Spleen (tissue), 11 donors: ENCODE data around the gene EHBP1. TPM values are rescaled to one million over a fixed set of nuclear protein-coding genes. Genes with fewer than 3 reads are reported as not detected.

ENCODE experiments used
- DNase-seq: peaks from one replicate; pipeline ENCODE4 v3.0.0-alpha.2; 2020
- H3K27ac ChIP-seq, 8 donors: fragments of 200-600 bp; sonication (generic) in 7 of 8; 1 replicate in 4 of 8; 2 replicates in 4 of 8; pipeline versions ENCODE4 v1.5.0 to v1.8.0; 2016 to 2021; ENCODE audit warnings: inconsistent platforms in 4 of 8, mild to moderate bottlenecking in 4 of 8, moderate library complexity in 1 of 8
- H3K27me3 ChIP-seq, 7 donors: fragments of 200-600 bp; sonication (generic) in 6 of 7; replicated peaks in 1 of 7; 1 replicate in 4 of 7; 2 replicates in 3 of 7; pipeline versions ENCODE4 v1.5.0 to v1.8.0; 2016 to 2021; ENCODE audit warnings: inconsistent platforms in 3 of 7, mild to moderate bottlenecking in 1 of 7
- H3K36me3 ChIP-seq, 6 donors: fragments of 200-600 bp; sonication (generic) in 5 of 6; 1 replicate in 4 of 6; 2 replicates in 2 of 6; pipeline versions ENCODE4 v1.5.0 to v1.8.0; 2016 to 2021; ENCODE audit warnings: inconsistent platforms in 2 of 6
- H3K4me1 ChIP-seq, 6 donors: fragments of 200-600 bp; sonication (generic) in 5 of 6; 1 replicate in 3 of 6; 2 replicates in 3 of 6; pipeline versions ENCODE4 v1.5.0 to v1.8.0; 2016 to 2021; ENCODE audit warnings: inconsistent platforms in 3 of 6
- H3K4me3 ChIP-seq, 8 donors: fragments of 200-600 bp; sonication (generic) in 7 of 8; 1 replicate in 4 of 8; 2 replicates in 4 of 8; pipeline versions ENCODE4 v1.5.0 to v1.8.0; 2016 to 2021; ENCODE audit warnings: inconsistent platforms in 4 of 8, mild to moderate bottlenecking in 4 of 8, moderate library complexity in 2 of 8
- H3K9me3 ChIP-seq, 8 donors: fragments of 200-600 bp; sonication (generic) in 7 of 8; 1 replicate in 4 of 8; 2 replicates in 4 of 8; pipeline versions ENCODE4 v1.5.0 to v1.8.0; 2016 to 2021; ENCODE audit warnings: inconsistent platforms in 4 of 8
- CTCF ChIP-seq, 11 experiments: fragments of 200-600 bp in 7 of 11; fragments of 450-650 bp in 4 of 11; sonication (generic) in 4 of 11; IDR thresholded peaks in 8 of 11; conservative IDR thresholded peaks in 3 of 11; 1 replicate in 7 of 11; 2 replicates in 4 of 11; pipeline versions ENCODE4 v1.4.0 to v1.8.0; 2016 to 2021; ENCODE audit warnings: antibody characterized with exemption in 11 of 11, inconsistent platforms in 4 of 11, mild to moderate bottlenecking in 1 of 11
- POLR2A ChIP-seq, 3 donors: fragments of 450-650 bp; IDR thresholded peaks; one replicate each; pipeline ENCODE4 v1.5.1; 2017; ENCODE audit warnings: antibody characterized with exemption in 3 of 3, mild to moderate bottlenecking in 1 of 3
- POLR2AphosphoS5 ChIP-seq, 3 donors: sonication (generic); formaldehyde crosslinking; IDR thresholded peaks; one replicate each; pipeline ENCODE4 v1.5.1; 2017; ENCODE audit warnings: antibody characterized with exemption in 3 of 3
- WGBS, 5 donors: extraction: QIAGEN DNeasy Blood & Tissue Kit in 3 of 5; methylation state at CpG; one replicate each; pipeline versions ENCODE4 v1.1.5 to v1.1.7; 2013 to 2018; 5-methylcytosine and 5-hydroxymethylcytosine counted together
- intact Hi-C: fragments of 100-400 bp; cut with DNase I; formaldehyde crosslinking; loops from one replicate; pipeline ENCODE4 v1.15.0; 2023; ENCODE audit warnings: low total_unique reads
- polyA plus RNA-seq, 3 donors: library from polyadenylated mRNA; stranded (reverse); fragments of 200-250 nt; gene quantifications; one replicate each; pipeline ENCODE4 v1.2.1, GENCODE V29; 2013
- total RNA-seq, 7 donors: library from RNA; depleted of rRNA in 3 of 7; stranded (reverse); fragments of >200 nt in 3 of 7; fragmentation: NEBNext Ultra II Directional in 4 of 7; extraction: Animal tissue kit (Norgen Biotek cat#: 25700) in 4 of 7; gene quantifications; one replicate each; pipeline versions ENCODE4 v1.1.0 to v1.2.1, GENCODE V29; 2016 to 2021
- donor health status: healthy with polysubstance abuse.
- donor health status: DM: no; HTN: no; CAD: no; lungs with moderate emphysema.
- donor health status: DM: no; HTN: no; CAD: no.
- donor health status: Bipolar disorder and iron deficiency.
- donor health status: healthy.
- donor health status: DM: no; HTN: no; CAD: no.
- donor health status: DM: yes; HTN: yes; CAD: no.

EHBP1 gene
- total and polyA plus RNA-seq, 10 donors, result 5.0 to 44.2 (median 31.7) TPM

GRCh38 chr2:62998949-62999348, 293.4 kb downstream of the EHBP1 start:
- DNase-seq, result no peak
- 87 to 95% (median 91%) methylated on average over 1 of the region's 1 CpG for WGBS, 5 donors
- intact Hi-C loops, result no loop called here
- H3K4me1 ChIP-seq, result no peaks in the 10 kb centered on the region
- H3K36me3 ChIP-seq, result peaks cover 0 to 47% (median 5%) of the 10 kb centered on the region in 6 donors
- no peaks in the 10 kb centered on the region for H3K27me3 ChIP-seq
- no peak for TF ChIP-seq POLR2A (IDR thresholded peaks at IDR 0.05)
- no peak for TF ChIP-seq CTCF (IDR thresholded peaks at IDR 0.05 in 8 of 11, conservative IDR thresholded peaks at IDR 0.05 in 3 of 11)
- TF ChIP-seq POLR2AphosphoS5 (IDR thresholded peaks at IDR 0.05), result no peak
- no peak overlapping the region for H3K4me3 ChIP-seq
- no peak overlapping the region for H3K27ac ChIP-seq
- no peaks in the 10 kb centered on the region for H3K9me3 ChIP-seq

DNA sequence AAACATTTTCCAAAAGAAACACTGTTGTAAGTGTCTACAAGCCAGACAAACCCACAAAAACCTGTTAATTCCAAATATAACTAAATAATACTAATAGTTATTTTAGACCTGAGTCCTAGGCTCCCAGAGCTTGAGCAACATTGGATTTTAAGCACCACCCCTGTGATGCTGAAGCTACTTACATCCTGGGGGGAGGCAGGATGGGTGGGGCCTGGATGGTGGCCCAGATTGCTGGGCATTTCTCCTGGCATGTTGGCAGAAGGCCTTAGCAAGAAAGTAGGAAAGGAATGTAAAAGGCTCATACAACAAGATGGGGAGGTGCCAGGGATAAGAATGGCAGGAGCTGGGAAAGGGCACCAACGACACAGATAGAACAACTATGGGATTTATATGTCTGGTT, 294.4 kb downstream of the EHBP1 start:
- intact Hi-C loops, result no loop called here

DNA sequence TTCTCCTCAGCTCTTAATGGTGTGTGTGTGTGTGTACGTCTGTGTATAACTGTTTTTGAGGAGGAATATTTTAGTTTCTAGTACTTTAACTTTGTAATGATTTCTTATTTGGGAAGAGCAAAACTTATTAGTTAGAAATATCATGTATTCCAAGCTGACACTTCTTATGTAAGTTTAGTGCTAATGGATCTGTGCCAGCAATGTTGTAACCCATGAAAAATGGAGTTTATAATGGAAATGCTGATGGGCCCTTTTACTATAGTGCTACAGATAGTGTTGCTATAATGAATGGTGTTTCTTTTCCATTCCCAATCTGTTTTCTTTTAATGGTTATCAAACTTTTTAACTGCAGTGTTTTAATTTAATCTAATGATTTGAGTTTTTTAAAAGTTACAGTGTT, 295.3 kb downstream of the EHBP1 start:
- no peaks in the 10 kb centered on the region for H3K27me3 ChIP-seq
- no peaks in the 10 kb centered on the region for H3K9me3 ChIP-seq
- no peak overlapping the region for H3K4me3 ChIP-seq
- TF ChIP-seq POLR2A (IDR thresholded peaks at IDR 0.05), result no peak
- H3K4me1 ChIP-seq, result no peaks in the 10 kb centered on the region
- H3K27ac ChIP-seq, result no peak overlapping the region
- DNase-seq, result no peak
- 89 to 97% (median 92%) methylated on average over 1 of the region's 1 CpG for WGBS, 5 donors
- intact Hi-C loops, result no loop called here
- peaks cover 0 to 43% (median 3%) of the 10 kb centered on the region in 6 donors for H3K36me3 ChIP-seq

More for the DNA sequence above, 294.4 kb downstream of the EHBP1 start:
- no peak for DNase-seq
- peaks cover 0 to 39% (median 3%) of the 10 kb centered on the region in 6 donors for H3K36me3 ChIP-seq
- no peak overlapping the region for H3K4me3 ChIP-seq
- no peak overlapping the region for H3K27ac ChIP-seq
- WGBS, 5 donors, result 92 to 97% (median 93%) methylated on average over 1 of the region's 1 CpG
- H3K4me1 ChIP-seq, result no peaks in the 10 kb centered on the region
- TF ChIP-seq CTCF (IDR thresholded peaks at IDR 0.05 in 8 of 11, conservative IDR thresholded peaks at IDR 0.05 in 3 of 11), result no peak
- TF ChIP-seq POLR2A (IDR thresholded peaks at IDR 0.05), result no peak
- TF ChIP-seq POLR2AphosphoS5 (IDR thresholded peaks at IDR 0.05), result no peak
- H3K9me3 ChIP-seq, result no peaks in the 10 kb centered on the region
- H3K27me3 ChIP-seq, result no peaks in the 10 kb centered on the region

DNA sequence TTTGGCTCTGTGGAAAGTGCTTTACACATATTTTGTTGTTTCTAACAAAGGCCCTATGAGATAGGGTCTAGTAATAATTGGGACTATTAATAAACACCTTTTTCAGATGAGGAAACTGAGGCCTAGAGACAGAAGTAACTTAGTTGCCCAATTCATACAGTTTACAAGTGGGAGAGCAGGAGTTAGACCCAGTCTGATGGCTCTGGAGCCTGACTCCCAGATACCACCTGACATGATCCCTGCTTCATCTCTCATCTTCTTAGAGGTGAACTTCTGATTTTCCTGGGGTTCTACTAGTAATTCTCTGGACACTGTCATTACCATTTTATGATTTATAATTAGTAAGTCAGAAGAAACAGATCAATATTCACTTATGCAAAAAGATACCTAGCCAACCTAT, 296.1 kb downstream of the EHBP1 start:
- no peak for DNase-seq
- Histone ChIP-seq H3K27ac (no peak overlapping the region), H3K36me3 (peaks cover 0 to 41% (median 2%) of the 10 kb centered on the region in 6 donors), H3K4me3 (no peak overlapping the region), H3K4me1 (no peaks in the 10 kb centered on the region), H3K27me3 (no peaks in the 10 kb centered on the region), H3K9me3 (no peaks in the 10 kb centered on the region)
- intact Hi-C loops, result no loop called here
- no peak for TF ChIP-seq CTCF (IDR thresholded peaks at IDR 0.05 in 8 of 11, conservative IDR thresholded peaks at IDR 0.05 in 3 of 11)
- no peak for TF ChIP-seq POLR2AphosphoS5 (IDR thresholded peaks at IDR 0.05)
- no peak for TF ChIP-seq POLR2A (IDR thresholded peaks at IDR 0.05)

- no peak overlapping the region for H3K27ac ChIP-seq
- TF ChIP-seq POLR2A (IDR thresholded peaks at IDR 0.05) (no peak), POLR2AphosphoS5 (IDR thresholded peaks at IDR 0.05) (no peak), CTCF (IDR thresholded peaks at IDR 0.05 in 8 of 11, conservative IDR thresholded peaks at IDR 0.05 in 3 of 11) (no peak)
- no peak overlapping the region for H3K4me3 ChIP-seq
- H3K27me3 ChIP-seq, result no peaks in the 10 kb centered on the region
- 95 to 99% (median 98%) methylated on average over 4 of the region's 4 CpGs for WGBS, 5 donors
- H3K4me1 ChIP-seq, result no peaks in the 10 kb centered on the region
- peaks cover 0 to 29% (median 0%) of the 10 kb centered on the region in 6 donors for H3K36me3 ChIP-seq
- no peak for DNase-seq
- intact Hi-C loops, result no loop called here
- no peaks in the 10 kb centered on the region for H3K9me3 ChIP-seq
These were observed 297.8 kb downstream of the EHBP1 start for GRCh38 chr2:63003351-63003750.
